T47D (cell line): ENCODE results near the gene SH2D7.
A peak's percentile ranks its signal among the peaks of the same experiment; 100 is the strongest.

ENCODE experiments used
- DNase-seq, 2 experiments: peaks; one replicate each; pipeline versions ENCODE4 v3.0.0 to v3.0.0-alpha.2; 2011 to 2012; ENCODE audit warnings: low read depth in 1 of 2, low spot score in 1 of 2
- JUND ChIP-seq: IDR thresholded peaks from 2 replicates; pipeline ENCODE4 v1.6.1; 2012; ENCODE audit warnings: low read depth
- in situ Hi-C: cut with HindIII; loops from 2 replicates; pipeline ENCODE4 v1.10.0; 2016; ENCODE audit warnings: low sequenced_read_pairs, low pct_unique_long_range_greater_than_20kb

SH2D7 gene

DNA sequence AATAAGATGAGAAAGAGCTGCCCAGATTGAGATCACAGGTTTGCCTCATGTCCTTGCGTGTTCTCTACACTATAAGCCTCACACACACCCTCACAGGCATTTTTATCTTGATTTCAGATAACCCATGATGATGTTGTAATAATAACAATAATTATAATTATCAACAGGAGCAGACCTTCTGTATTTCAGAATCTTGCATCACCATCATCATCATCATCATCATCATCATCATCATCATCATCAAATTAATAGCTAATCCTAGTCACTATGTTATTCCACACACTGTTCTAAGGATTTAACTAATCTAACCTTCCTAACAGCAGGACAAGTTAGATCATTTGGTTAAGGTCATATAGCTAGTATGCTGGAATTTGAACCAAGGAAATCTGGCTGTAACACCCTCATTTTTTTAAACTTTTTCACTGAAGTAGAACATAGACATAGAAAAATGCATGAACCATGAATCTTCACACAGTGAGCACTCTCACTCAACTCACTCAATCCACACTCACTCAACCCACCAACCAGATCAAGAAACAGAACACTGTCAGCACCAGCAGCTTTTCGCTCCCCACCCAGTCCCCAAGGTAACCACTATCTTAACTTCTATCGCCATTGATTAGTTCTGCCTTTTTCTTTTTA is 1.8 kb upstream of the SH2D7 start:
- DNase-seq = no peak
- in situ Hi-C loops = no loop called here
- no peak for TF ChIP-seq JUND

DNA sequence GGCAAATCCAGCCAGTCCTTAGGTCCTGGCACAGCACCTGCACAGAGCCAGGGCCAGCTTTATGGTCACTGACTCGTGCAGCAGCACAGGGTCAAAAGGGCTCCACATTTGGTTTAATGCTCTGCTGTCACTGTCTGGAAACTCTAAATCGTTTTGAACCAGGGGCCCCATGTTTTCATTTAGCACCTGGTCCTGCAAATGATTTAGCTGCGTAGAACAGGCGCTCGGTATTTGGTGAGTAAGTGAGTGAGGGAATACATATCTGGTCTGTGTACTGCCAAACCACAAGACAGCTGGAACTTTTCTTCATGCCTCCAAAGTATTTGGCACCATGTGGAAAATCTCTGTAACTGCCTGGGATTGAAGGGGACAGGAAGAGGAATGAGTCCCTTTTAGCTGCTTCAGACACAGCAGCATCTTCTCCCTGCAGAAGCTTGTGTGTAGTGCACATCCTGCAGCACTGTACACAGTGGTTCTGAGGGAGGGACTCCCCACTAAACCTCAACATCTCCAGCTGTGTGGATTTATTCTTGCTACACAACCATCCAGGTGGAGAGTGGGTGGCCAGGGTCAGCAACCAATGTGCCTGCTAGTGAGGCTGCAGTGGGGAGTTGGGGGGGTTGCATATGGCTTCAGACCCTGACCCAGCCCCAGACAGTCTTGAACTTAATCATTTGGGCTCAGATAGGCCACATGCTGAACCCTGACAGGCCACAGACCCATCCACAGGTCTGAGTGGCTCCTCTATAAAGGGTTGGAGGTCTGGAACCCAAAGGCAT is 1.1 kb downstream of the SH2D7 start:
- in situ Hi-C loops = no loop called here
- no peak for TF ChIP-seq JUND
- no peak for DNase-seq

DNA sequence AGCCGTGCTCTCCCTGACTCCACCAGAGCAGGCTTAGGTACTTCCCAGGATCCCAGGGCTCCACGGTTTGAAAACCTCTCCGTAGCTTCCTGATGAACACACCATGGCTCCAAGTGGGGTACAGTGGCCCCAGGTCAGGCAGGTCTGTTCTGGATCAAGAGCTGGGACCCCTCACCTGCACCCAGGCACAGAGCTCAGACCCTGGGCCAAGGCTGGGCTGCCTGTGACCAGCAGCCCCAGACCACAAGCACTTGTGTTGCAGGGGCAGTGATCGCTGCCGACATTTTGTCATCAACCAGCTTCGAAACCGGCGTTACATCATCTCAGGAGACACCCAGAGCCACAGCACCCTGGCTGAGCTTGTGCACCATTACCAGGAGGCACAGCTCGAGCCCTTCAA is 5.3 kb downstream of the SH2D7 start:
- in situ Hi-C loops = no loop called here

GRCh38 chr15:78098131-78098755 is 5.9 kb downstream of the SH2D7 start:
- no peak for DNase-seq
- in situ Hi-C loops = no loop called here
- TF ChIP-seq JUND = no peak

More for the DNA sequence above, 5.3 kb downstream of the SH2D7 start:
- no peak for DNase-seq
- no peak for TF ChIP-seq JUND

DNA sequence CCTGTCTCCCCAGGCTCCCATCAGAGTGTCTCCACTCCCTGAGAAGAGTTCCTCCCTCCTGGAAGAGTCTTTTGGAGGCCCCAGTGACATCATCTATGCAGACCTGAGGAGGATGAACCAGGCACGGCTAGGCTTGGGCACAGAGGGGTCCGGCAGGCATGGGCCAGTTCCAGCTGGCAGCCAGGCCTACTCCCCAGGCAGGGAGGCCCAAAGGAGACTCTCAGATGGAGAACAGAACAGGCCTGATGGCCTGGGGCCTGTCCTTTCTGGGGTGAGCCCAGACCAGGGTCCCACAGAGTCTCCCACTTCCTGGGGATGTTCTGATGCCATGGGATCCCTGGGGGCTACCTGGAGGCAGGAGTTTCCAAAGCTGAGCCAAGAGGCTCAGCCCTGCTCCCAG is 8.5 kb downstream of the SH2D7 start:
- no peak for TF ChIP-seq JUND
- DNase-seq = no peak
- in situ Hi-C loops = no loop called here

DNA sequence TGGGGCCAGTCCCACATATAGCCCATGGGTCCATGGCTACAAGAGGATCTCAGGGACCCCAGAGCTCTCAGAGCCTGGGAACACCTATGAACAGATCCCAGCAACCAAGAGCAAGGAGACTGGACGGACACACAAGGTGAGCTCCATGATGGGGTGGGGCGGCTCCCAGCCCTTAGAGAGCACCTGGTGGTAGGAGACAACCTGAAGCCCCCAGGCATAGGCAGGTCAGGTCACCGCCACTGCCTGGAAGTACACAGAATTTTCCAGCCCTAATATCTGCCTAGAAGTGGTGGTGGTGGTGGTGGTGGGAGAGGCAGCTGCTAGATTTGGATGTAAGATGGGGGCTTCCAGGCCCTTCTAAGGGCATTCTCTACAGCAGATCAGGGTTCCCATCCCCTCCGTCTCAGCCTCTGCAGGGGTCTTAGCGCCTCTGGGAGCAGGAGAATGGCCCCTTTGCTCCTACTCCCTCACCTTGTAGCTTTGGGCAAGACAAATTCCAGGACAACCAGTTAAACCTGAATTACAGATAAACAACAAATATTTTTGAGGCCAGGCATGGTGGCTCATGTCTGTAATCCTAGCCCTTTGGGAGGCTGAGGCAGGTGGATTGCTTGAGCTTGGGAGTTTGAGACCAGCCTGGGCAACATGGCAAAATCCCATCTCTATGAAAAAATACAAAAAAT is 9.2 kb downstream of the SH2D7 start:
- in situ Hi-C loops = no loop called here
- DNase-seq = peak in 1 of 2 experiments; percentile 90
- no peak for TF ChIP-seq JUND

- no peak for TF ChIP-seq JUND
- in situ Hi-C loops = no loop called here
- DNase-seq = no peak
Measured at GRCh38 chr15:78102211-78102610, 9.8 kb downstream of the SH2D7 start.

GRCh38 chr15:78102741-78103140 is 10.4 kb downstream of the SH2D7 start:
- DNase-seq = no peak
- in situ Hi-C loops = no loop called here
- no peak for TF ChIP-seq JUND

- in situ Hi-C loops = no loop called here
- DNase-seq = peak in 1 of 2 experiments; percentile 19
- TF ChIP-seq JUND = no peak
Measured at GRCh38 chr15:78103406-78104118, 11.2 kb downstream of the SH2D7 start.

- TF ChIP-seq JUND = no peak
- peak in 1 of 2 experiments; percentile 17 for DNase-seq
- in situ Hi-C loops = no loop called here
Measured at GRCh38 chr15:78104119-78104479, 11.7 kb downstream of the SH2D7 start.

GRCh38 chr15:78104566-78105475 is 12.5 kb downstream of the SH2D7 start:
- no peak for DNase-seq
- in situ Hi-C loops = no loop called here
- no peak for TF ChIP-seq JUND
